H1 (cell line): ENCODE results near the gene SESN2. TPM values are rescaled to one million over a fixed set of nuclear protein-coding genes. Genes with fewer than 3 reads are reported as not detected.

Experiments
- CTCF ChIA-PET: fragments of 300-600 bp; sonication (Branson Sonifier 250); formaldehyde crosslinking; loops from one replicate; lab custom pipeline; 2021; ENCODE audit not compliant: partially characterized antibody; lab: Charles Lee
- POLR2A ChIA-PET: fragments of 300-600 bp; sonication (Branson Sonifier 250); formaldehyde crosslinking; loops from one replicate; lab custom pipeline; 2021; ENCODE audit warnings: inconsistent platforms; ENCODE audit not compliant: partially characterized antibody; lab: Charles Lee
- DNase-seq, 2 experiments: peaks; one replicate each; pipeline versions ENCODE4 v3.0.0 to v3.0.0-alpha.2; 2010 to 2022; ENCODE audit warnings: low spot score in 2 of 2, low read depth in 1 of 2, mixed read lengths in 1 of 2
- FAIRE-seq: peaks from 2 replicates; lab custom pipeline; 2011; peaks lifted over from hg19 to GRCh38; lab: Jason Lieb, UNC
- H2AFZ ChIP-seq: 2 replicates; pipeline ENCODE4 v1.8.1; 2012; ENCODE audit warnings: low read length, inconsistent platforms
- H2AK5ac ChIP-seq: 2 replicates; pipeline ENCODE4 v1.6.1; 2013; ENCODE audit warnings: low read depth, low read length
- H2BK120ac ChIP-seq: replicated peaks from 2 replicates; pipeline ENCODE3; 2013; ENCODE audit warnings: low read depth, low read length, inconsistent platforms
- H2BK12ac ChIP-seq: 2 replicates; pipeline ENCODE4 v1.6.1; 2013; ENCODE audit warnings: low read depth, low read length
- H2BK15ac ChIP-seq: 2 replicates; pipeline ENCODE4 v1.6.1; 2013; ENCODE audit warnings: low read length
- H2BK20ac ChIP-seq: 2 replicates; pipeline ENCODE4 v1.6.1; 2013; ENCODE audit warnings: low read length
- H2BK5ac ChIP-seq: 2 replicates; pipeline ENCODE4 v1.6.1; 2013; ENCODE audit warnings: low read depth, low read length
- H3K14ac ChIP-seq: 2 replicates; pipeline ENCODE4 v1.6.1; 2013; ENCODE audit warnings: inconsistent platforms; ENCODE audit not compliant: insufficient read length
- H3K18ac ChIP-seq: 2 replicates; pipeline ENCODE4 v1.6.1; 2013; ENCODE audit warnings: low read length; ENCODE audit errors: extremely low read depth
- H3K23ac ChIP-seq: 2 replicates; pipeline ENCODE4 v1.6.1; 2013; ENCODE audit warnings: inconsistent platforms; ENCODE audit not compliant: insufficient read length
- H3K23me2 ChIP-seq: 2 replicates; pipeline ENCODE4 v1.6.1; 2013; ENCODE audit warnings: low read depth, low read length
- H3K27ac ChIP-seq: 2 replicates; pipeline ENCODE4 v1.6.1; 2011; ENCODE audit warnings: low read depth, low read length, inconsistent platforms
- H3K27me3 ChIP-seq, 4 experiments: replicated peaks in 1 of 4; 1 replicate in 1 of 4; 2 replicates in 3 of 4; pipeline versions ENCODE4 v1.6.1 to v1.8.1; 2011 to 2013; ENCODE audit warnings: low read length in 3 of 4, mild to moderate bottlenecking in 3 of 4, inconsistent platforms in 2 of 4, mixed read lengths in 2 of 4, moderate library complexity in 1 of 4; ENCODE audit not compliant: control insufficient read depth in 3 of 4, insufficient read depth in 3 of 4; ENCODE audit errors: extremely low read depth in 1 of 4
- H3K36me3 ChIP-seq, 4 experiments: 2 replicates each; pipeline versions ENCODE4 v1.6.1 to v1.8.1; 2011 to 2013; ENCODE audit warnings: mild to moderate bottlenecking in 4 of 4, low read length in 3 of 4, moderate library complexity in 2 of 4, control low read depth in 1 of 4, inconsistent platforms in 1 of 4; ENCODE audit not compliant: insufficient read depth in 4 of 4, control insufficient read depth in 2 of 4
- H3K4ac ChIP-seq: replicated peaks from 2 replicates; pipeline ENCODE3; 2013; ENCODE audit warnings: low read length, low read depth, mixed read lengths, inconsistent platforms; ENCODE audit not compliant: insufficient read length
- H3K4me1 ChIP-seq, 4 experiments: replicated peaks in 1 of 4; 1 replicate in 1 of 4; 2 replicates in 3 of 4; pipeline versions ENCODE4 v1.6.1 to v1.8.1; 2011 to 2013; ENCODE audit warnings: low read length in 3 of 4, inconsistent platforms in 2 of 4, mixed read lengths in 1 of 4; ENCODE audit not compliant: insufficient read depth in 4 of 4, control insufficient read depth in 3 of 4
- H3K4me2 ChIP-seq, 2 experiments: 2 replicates each; pipeline versions ENCODE4 v1.6.1 to v1.8.1; 2011 to 2013; ENCODE audit warnings: low read depth in 2 of 2, low read length in 2 of 2, control low read depth in 1 of 2, inconsistent platforms in 1 of 2, mild to moderate bottlenecking in 1 of 2; ENCODE audit not compliant: insufficient read depth in 1 of 2
- H3K4me3 ChIP-seq, 4 experiments: fragments of 200-600, 300-600 bp in 1 of 4; sonication (generic), shearing (Covaris generic), sonication (Bioruptor Twin) in 1 of 4; 2 replicates each; pipeline versions ENCODE4 v1.5.1 to v1.8.1; 2011 to 2016; ENCODE audit warnings: low read length in 4 of 4, low read depth in 3 of 4, control low read depth in 2 of 4, inconsistent platforms in 2 of 4, mild to moderate bottlenecking in 2 of 4, mixed read lengths in 1 of 4, moderate library complexity in 1 of 4; ENCODE audit not compliant: insufficient read depth in 2 of 4; ENCODE audit errors: extremely low read depth in 1 of 4
- H3K56ac ChIP-seq: replicated peaks from 2 replicates; pipeline ENCODE3; 2013; ENCODE audit warnings: low read depth, mild to moderate bottlenecking, mixed read lengths, low read length, inconsistent platforms; ENCODE audit not compliant: insufficient read length
- H3K79me1 ChIP-seq: 2 replicates; pipeline ENCODE4 v1.6.1; 2013; ENCODE audit warnings: low read depth, low read length, control low read depth
- H3K79me2 ChIP-seq, 2 experiments: 2 replicates each; pipeline versions ENCODE4 v1.6.1 to v1.8.1; 2012 to 2013; ENCODE audit warnings: low read length in 2 of 2, mild to moderate bottlenecking in 2 of 2, inconsistent platforms in 1 of 2; ENCODE audit not compliant: insufficient read depth in 2 of 2, control insufficient read depth in 1 of 2
- H3K9ac ChIP-seq, 4 experiments: replicated peaks in 1 of 4; 1 replicate in 1 of 4; 2 replicates in 3 of 4; pipeline versions ENCODE4 v1.6.1 to v1.8.1; 2011 to 2013; ENCODE audit warnings: low read depth in 3 of 4, low read length in 3 of 4, control low read depth in 2 of 4, mild to moderate bottlenecking in 2 of 4, moderate library complexity in 2 of 4, inconsistent platforms in 1 of 4; ENCODE audit errors: extremely low read depth in 1 of 4
- H3K9me3 ChIP-seq, 2 experiments: 2 replicates each; pipeline versions ENCODE4 v1.6.1 to v1.8.1; 2012 to 2013; ENCODE audit warnings: mild to moderate bottlenecking in 2 of 2, moderate library complexity in 2 of 2, control low read depth in 1 of 2, inconsistent platforms in 1 of 2, low read depth in 1 of 2, low read length in 1 of 2, mixed read lengths in 1 of 2; ENCODE audit not compliant: insufficient read depth in 2 of 2
- H4K20me1 ChIP-seq, 2 experiments: replicated peaks in 1 of 2; 2 replicates each; pipeline versions ENCODE3 to v1.8.1; 2011 to 2013; ENCODE audit warnings: inconsistent platforms in 2 of 2, low read length in 2 of 2, mild to moderate bottlenecking in 1 of 2; ENCODE audit not compliant: insufficient read depth in 2 of 2, control insufficient read depth in 1 of 2
- H4K5ac ChIP-seq: 2 replicates; pipeline ENCODE4 v1.6.1; 2013; ENCODE audit warnings: low read length, low read depth, mixed read lengths, inconsistent platforms; ENCODE audit not compliant: insufficient read length
- H4K8ac ChIP-seq: 2 replicates; pipeline ENCODE4 v1.8.0; 2013; ENCODE audit warnings: mild to moderate bottlenecking, moderate library complexity, low read length, inconsistent platforms; ENCODE audit not compliant: insufficient read depth; ENCODE audit errors: extremely low read depth
- H4K91ac ChIP-seq: replicated peaks from 2 replicates; pipeline ENCODE3; 2013; ENCODE audit warnings: low read length, mixed read lengths, inconsistent platforms; ENCODE audit not compliant: insufficient read length
- BACH1 ChIP-seq: IDR thresholded peaks from 2 replicates; pipeline ENCODE4 v1.6.1; 2012; ENCODE audit warnings: low read length, improper control_type of control experiment
- BCL11A ChIP-seq, 2 experiments: IDR thresholded peaks; one replicate each; pipeline ENCODE4 v1.6.1; 2011; ENCODE audit warnings: low read depth in 2 of 2, low read length in 2 of 2, mild to moderate bottlenecking in 2 of 2
- CBX5 ChIP-seq: fragments of 300-800, 300-1000 bp; sonication (generic); IDR thresholded peaks from 2 replicates; pipeline ENCODE4 v1.7.1; 2016; ENCODE audit warnings: antibody characterized with exemption, low read length, low read depth
- CHD1 ChIP-seq: IDR thresholded peaks from 2 replicates; pipeline ENCODE4 v1.6.1; 2012; ENCODE audit warnings: low read depth, low read length, improper control_type of control experiment
- FOSL1 ChIP-seq: IDR thresholded peaks from 2 replicates; pipeline ENCODE4 v1.6.1; 2011; ENCODE audit warnings: mild to moderate bottlenecking, low read depth, low read length, moderate library complexity; ENCODE audit not compliant: insufficient read depth
- MAFK ChIP-seq: IDR thresholded peaks from 2 replicates; pipeline ENCODE4 v1.6.1; 2012; ENCODE audit warnings: low read depth, mild to moderate bottlenecking, improper control_type of control experiment, low read length
- NANOG ChIP-seq: IDR thresholded peaks from 2 replicates; pipeline ENCODE4 v1.6.1; 2011; ENCODE audit warnings: low read length, low read depth, mild to moderate bottlenecking, inconsistent platforms; ENCODE audit not compliant: insufficient read depth, poor library complexity, severe bottlenecking
- PHF8 ChIP-seq: fragments of 200-600 bp; sonication (generic); conservative IDR thresholded peaks from 2 replicates; pipeline ENCODE4 v1.7.1; 2012; ENCODE audit warnings: low read depth, mild to moderate bottlenecking, inconsistent platforms, low read length, moderate library complexity
- POLR2AphosphoS5 ChIP-seq: IDR thresholded peaks from 2 replicates; pipeline ENCODE4 v1.6.1; 2011; ENCODE audit warnings: low read depth, low read length
- RFX5 ChIP-seq: IDR thresholded peaks from 2 replicates; pipeline ENCODE4 v1.6.1; 2011; ENCODE audit warnings: low read depth, low read length, improper control_type of control experiment, borderline replicate concordance
- SAP30 ChIP-seq: fragments of 300-600 bp; sonication (generic); IDR thresholded peaks from 2 replicates; pipeline ENCODE4 v1.7.1; 2012; ENCODE audit warnings: low read length, moderate library complexity, mild to moderate bottlenecking, inconsistent platforms; ENCODE audit not compliant: insufficient read depth, insufficient replicate concordance
- TCF12 ChIP-seq: IDR thresholded peaks from 2 replicates; pipeline ENCODE4 v1.6.1; 2011; ENCODE audit warnings: low read depth, mild to moderate bottlenecking, low read length
- YY1 ChIP-seq: IDR thresholded peaks from 2 replicates; pipeline ENCODE4 v1.6.1; 2011; ENCODE audit warnings: low read depth, mild to moderate bottlenecking, low read length
- WGBS, 2 experiments: shearing (Covaris generic) in 1 of 2; methylation state at CpG; one replicate each; pipeline versions ENCODE4 v1.1.6 to v1.1.7; 2013 to 2015; ENCODE audit warnings: low lambda C conversion rate in 2 of 2, mixed read lengths in 2 of 2, inconsistent platforms in 1 of 2, low coverage in 1 of 2, missing lambda C conversion rate in 1 of 2; ENCODE audit not compliant: insufficient replicate concordance in 2 of 2, insufficient coverage in 1 of 2, insufficient read length in 1 of 2; ENCODE audit errors: extremely low coverage in 1 of 2, missing lambda C conversion rate in 1 of 2; 5-methylcytosine and 5-hydroxymethylcytosine counted together
- polyA plus RNA-seq, 7 experiments: library from polyadenylated mRNA; depleted of rRNA in 3 of 7; stranded (reverse) in 5 of 7; unstranded in 2 of 7; fragments of >200 nt in 5 of 7; fragments of 200-250 nt in 2 of 7; gene quantifications; 1 replicate in 5 of 7; 2 replicates in 1 of 7; 4 replicates in 1 of 7; pipeline versions ENCODE4 v1.2.1 to v1.2.3, GENCODE V29; 2011 to 2013; ENCODE audit warnings: missing spikeins in 2 of 7, mixed read lengths in 2 of 7
- total RNA-seq: library from RNA; stranded (reverse); fragmentation: NEBNext Ultra II Directional; extraction: Animal tissue kit (Norgen Biotek cat#: 25700); gene quantifications from 2 replicates; pipeline ENCODE4 v1.2.1, GENCODE V29; 2021
- TF ChIP-seq, protein P1 (sequence below): IDR thresholded peaks from 2 replicates; pipeline ENCODE4 v1.6.1; 2012; ENCODE audit warnings: inconsistent platforms

SESN2 gene
- total and polyA plus RNA-seq, 2 of the 8 experiments (the other 6 are each of a cell fraction or from before 2014, with no cell fraction given) = 25.1 to 33.0 TPM

DNA sequence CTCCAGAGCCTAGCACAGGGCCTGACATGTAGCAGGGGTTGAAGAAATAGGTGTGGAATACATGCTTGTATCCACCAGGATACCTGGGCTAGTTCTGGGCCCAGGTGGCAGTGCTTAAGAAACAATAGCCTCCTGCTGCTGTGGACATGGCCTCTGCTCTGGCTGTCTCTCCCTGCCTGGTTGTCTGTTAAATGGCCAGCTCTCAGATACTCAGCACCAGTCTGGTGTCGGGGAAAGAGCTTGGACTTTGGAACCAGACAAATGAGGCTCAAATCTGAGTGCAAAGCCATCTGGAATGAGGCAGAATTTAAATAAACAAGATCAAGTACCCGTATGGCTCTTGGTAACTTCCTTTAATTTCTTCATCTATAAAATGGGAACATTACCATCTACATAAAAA, 31.5 kb downstream of the SESN2 start:
- Histone ChIP-seq H2BK20ac (no peak overlapping the region), H4K91ac (no peak overlapping the region), H3K9ac (no peak overlapping the region; a peak in 1 of 7 replicates), H3K27me3 (no peaks in the 10 kb centered on the region), H4K20me1 (no peaks in the 10 kb centered on the region), H3K18ac (no peak overlapping the region), H3K4me2 (peak overlapping the region in 1 of 2 experiments; percentile 30; a peak in 1 of 4 replicates), H3K4me1 (no peaks in the 10 kb centered on the region; a peak in 1 of 7 replicates), H3K79me1 (no peaks in the 10 kb centered on the region), H3K56ac (no peak overlapping the region), H4K8ac (no peak overlapping the region), H2AK5ac (no peak overlapping the region), H3K9me3 (no peaks in the 10 kb centered on the region), H2BK15ac (no peak overlapping the region), H3K79me2 (no peaks in the 10 kb centered on the region), H3K4ac (no peak overlapping the region), H2BK5ac (no peak overlapping the region), H2AFZ (0 out of 2 replicates have a peak overlapping the region, but pooled peaks have one; percentile 14), H3K23me2 (no peaks in the 10 kb centered on the region), H3K4me3 (no peak overlapping the region), H4K5ac (no peak overlapping the region), H3K36me3 (no peaks in the 10 kb centered on the region), H2BK120ac (no peak overlapping the region), H3K23ac (no peak overlapping the region), H3K27ac (no peak overlapping the region), H2BK12ac (no peak overlapping the region), H3K14ac (no peak overlapping the region)
- WGBS, 2 experiments = 72% methylated on average over 2 of the region's 2 CpGs; no CpG with 5 or more reads in 1 of the 2 experiments
- DNase-seq = no peak
- no peak for FAIRE-seq
- POLR2A ChIA-PET = interaction anchor here (0.6 to 20.8 kb wide), 10 partner anchors 10 to 215 kb away, joined by 3 to 324 read pairs (median 4); partner anchors contain the start of genes ATP5IF1, RCC1 and SESN2
- CTCF ChIA-PET = interaction anchor here (0.7 to 1.7 kb wide), 4 partner anchors 15 to 200 kb away, joined by 3 to 6 read pairs (median 4); no protein-coding TSS in a partner anchor
- peak; percentile 96 for TF ChIP-seq NANOG
- no peak for TF ChIP-seq BCL11A (IDR thresholded peaks at IDR 0.05; ENCODE audit: low read depth in 2 of 2, low read length in 2 of 2)
- no peak for TF ChIP-seq POLR2AphosphoS5
- no peak for TF ChIP-seq RFX5
- TF ChIP-seq BACH1 = no peak
- TF ChIP-seq YY1 = peak; percentile 60; the same call in 1 of the 2 replicates
- TF ChIP-seq CBX5 = no peak
- no peak for TF ChIP-seq SAP30
- no peak for TF ChIP-seq PHF8
- TF ChIP-seq TCF12 = peak; percentile 91
- TF ChIP-seq FOSL1 = no peak
- TF ChIP-seq, protein P1, sequence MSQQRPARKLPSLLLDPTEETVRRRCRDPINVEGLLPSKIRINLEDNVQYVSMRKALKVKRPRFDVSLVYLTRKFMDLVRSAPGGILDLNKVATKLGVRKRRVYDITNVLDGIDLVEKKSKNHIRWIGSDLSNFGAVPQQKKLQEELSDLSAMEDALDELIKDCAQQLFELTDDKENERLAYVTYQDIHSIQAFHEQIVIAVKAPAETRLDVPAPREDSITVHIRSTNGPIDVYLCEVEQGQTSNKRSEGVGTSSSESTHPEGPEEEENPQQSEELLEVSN = no peak
- no peak for TF ChIP-seq CHD1
- no peak for TF ChIP-seq MAFK
